GDM1 (cell line): ENCODE data around the gene HPN.

Experiments used
- DNase-seq: peaks from one replicate; lab custom pipeline; 2025; lab: John Stamatoyannopoulos, UW

Gene HPN

GRCh38 chr19:35105411-35106290 is 64.1 kb downstream of the HPN start:
- DNase-seq, result no peak

- DNase-seq, result no peak
Observed at GRCh38 chr19:35106291-35106583, 64.7 kb downstream of the HPN start.

GRCh38 chr19:35106898-35107541 is 65.5 kb downstream of the HPN start:
- DNase-seq, result no peak

- no peak for DNase-seq
Observed at GRCh38 chr19:35107545-35107944, 66.0 kb downstream of the HPN start.

- DNase-seq, result no peak
Observed at GRCh38 chr19:35108730-35109129, 67.2 kb downstream of the HPN start.

GRCh38 chr19:35109395-35110112 is 68.0 kb downstream of the HPN start:
- DNase-seq, result no peak

- DNase-seq, result no peak
Observed at GRCh38 chr19:35110974-35111373, 69.5 kb downstream of the HPN start.

- no peak for DNase-seq
Observed at GRCh38 chr19:35112995-35113688, 71.6 kb downstream of the HPN start.

GRCh38 chr19:35114353-35115176 is 73.0 kb downstream of the HPN start:
- DNase-seq, result peak; percentile 54

- no peak for DNase-seq
Observed at GRCh38 chr19:35115177-35115951, 73.8 kb downstream of the HPN start, which contains the start of gene FXYD3. Gene FXYD3 (plus strand): TSS chr19:35115823. CDS start chr19:35119377, 3,554 bp downstream.
